HG03565 (cell line): ENCODE measurements around the gene CDK4.
"Not testable (repeated sequence)": the region's sequence is repeated elsewhere in the genome, so short reads cannot be mapped to it uniquely, and the experiment has no call there.

ENCODE experiments used
- ATAC-seq: cut with Tn5 transposase; IDR thresholded peaks from one replicate; pipeline ENCODE4 v1.9.1; 2021; ENCODE audit warnings: mild to moderate bottlenecking, moderate library complexity; ENCODE audit not compliant: unreplicated experiment

CDK4 gene

DNA sequence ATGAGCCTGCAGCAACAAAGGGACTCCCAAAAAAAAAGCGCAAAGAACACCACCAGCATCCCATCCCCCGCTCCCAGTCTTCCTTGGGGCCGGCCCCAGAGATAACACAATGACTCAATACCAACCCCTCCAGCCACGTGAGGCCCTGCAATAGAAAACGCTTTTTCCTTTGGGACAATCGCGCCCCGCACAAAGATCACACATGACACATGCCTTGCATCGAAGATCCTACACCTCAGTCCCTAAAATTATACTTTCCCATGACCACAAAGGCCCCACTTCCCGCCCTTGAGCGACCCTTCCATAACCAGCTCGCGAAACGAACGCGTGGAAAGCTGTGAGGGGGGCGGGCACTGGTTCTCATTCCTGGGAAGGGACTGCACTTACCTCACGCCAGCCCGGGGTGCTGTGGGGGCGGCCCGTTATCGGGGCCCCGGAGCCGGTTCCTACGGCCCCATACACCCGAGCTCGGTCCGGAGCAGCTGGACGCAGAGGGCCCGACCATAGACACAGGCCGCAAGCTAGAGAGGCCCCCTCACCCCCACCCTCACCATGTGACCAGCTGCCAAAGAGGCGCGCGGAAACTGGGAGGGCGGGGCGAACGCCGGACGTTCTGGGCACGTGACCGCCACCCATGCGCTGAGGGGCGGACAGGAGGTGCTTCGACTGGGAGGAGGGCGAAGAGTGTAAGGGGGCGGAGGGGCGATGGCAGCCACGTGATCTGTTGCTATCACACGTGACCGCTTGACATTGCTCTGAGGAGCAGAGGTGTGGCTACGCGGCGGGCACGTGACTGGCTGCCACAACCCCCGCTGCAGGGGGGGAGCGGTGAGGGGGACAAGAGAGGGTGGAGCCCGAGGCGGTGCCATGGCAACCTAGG, at the start of gene CDK4:
Gene CDK4 (minus strand): TSS at position 523 of the 880 bp plus-strand sequence. CDS start 593 bp downstream, outside the sequence.
- peak; percentile 60 for ATAC-seq

- no peak for ATAC-seq
Observed at GRCh38 chr12:57800965-57801364, 48.9 kb upstream of the CDK4 start.

- no peak for ATAC-seq
Observed at GRCh38 chr12:57797933-57798332, 45.8 kb upstream of the CDK4 start.

DNA sequence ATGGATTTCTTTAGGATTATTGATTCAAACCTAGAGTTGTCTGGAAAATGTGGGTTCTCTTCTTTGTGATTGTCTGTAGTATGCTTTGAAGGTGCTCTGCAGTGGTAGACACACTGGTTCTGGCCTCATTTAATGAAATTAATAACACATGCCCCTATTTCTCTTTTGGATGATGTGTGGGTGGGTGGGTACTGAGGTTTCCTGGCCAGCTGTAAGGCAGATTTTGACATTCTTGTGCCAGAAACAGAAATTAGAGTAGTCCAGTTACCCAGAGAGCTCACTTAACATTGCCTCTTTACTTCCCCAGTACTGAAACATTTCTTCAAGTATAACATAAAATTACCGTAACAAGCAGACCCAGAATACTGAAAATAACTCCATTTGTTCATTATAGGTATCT, 44.9 kb upstream of the CDK4 start:
- ATAC-seq, result no peak

DNA sequence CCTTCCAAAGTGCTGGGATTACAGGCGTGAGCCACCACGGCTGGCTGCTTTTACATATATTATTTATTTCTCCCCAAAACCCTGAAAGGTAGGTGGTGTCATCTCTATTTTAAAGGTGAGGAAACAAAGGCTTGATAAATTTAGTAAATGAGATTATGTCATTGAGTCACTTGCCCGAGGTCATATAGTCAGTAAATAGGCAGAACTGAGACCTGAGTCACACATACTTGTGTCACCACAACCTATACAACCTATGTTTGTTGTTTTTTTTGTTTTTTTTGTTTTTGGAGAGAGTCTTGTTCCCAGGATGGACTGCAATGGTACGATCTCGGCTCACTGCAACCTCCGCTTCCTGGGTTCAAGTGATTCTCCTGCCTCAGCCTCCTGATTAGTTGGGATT, 43.2 kb upstream of the CDK4 start:
- ATAC-seq, result no peak

GRCh38 chr12:57793920-57794319, 41.8 kb upstream of the CDK4 start:
- ATAC-seq, result no peak

- no peak for ATAC-seq
Observed at GRCh38 chr12:57783861-57784260, 31.8 kb upstream of the CDK4 start.

DNA sequence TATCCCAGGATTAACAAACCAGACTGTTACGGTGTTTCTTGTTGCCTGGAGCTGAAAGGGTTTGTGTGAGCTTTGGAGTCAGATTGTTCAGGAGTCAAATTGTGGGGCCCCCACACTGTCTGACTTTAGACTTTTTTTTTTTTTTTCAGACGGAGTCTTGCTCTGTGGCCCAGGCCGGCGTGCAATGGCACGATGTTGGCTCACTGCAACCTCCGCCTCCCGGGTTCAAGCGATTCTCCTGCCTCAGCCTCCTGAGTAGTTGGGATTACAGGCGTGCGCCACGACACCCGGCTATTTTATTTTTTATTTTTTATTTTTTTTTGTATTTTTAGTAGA, 31.3 kb upstream of the CDK4 start:
- no peak for ATAC-seq

DNA sequence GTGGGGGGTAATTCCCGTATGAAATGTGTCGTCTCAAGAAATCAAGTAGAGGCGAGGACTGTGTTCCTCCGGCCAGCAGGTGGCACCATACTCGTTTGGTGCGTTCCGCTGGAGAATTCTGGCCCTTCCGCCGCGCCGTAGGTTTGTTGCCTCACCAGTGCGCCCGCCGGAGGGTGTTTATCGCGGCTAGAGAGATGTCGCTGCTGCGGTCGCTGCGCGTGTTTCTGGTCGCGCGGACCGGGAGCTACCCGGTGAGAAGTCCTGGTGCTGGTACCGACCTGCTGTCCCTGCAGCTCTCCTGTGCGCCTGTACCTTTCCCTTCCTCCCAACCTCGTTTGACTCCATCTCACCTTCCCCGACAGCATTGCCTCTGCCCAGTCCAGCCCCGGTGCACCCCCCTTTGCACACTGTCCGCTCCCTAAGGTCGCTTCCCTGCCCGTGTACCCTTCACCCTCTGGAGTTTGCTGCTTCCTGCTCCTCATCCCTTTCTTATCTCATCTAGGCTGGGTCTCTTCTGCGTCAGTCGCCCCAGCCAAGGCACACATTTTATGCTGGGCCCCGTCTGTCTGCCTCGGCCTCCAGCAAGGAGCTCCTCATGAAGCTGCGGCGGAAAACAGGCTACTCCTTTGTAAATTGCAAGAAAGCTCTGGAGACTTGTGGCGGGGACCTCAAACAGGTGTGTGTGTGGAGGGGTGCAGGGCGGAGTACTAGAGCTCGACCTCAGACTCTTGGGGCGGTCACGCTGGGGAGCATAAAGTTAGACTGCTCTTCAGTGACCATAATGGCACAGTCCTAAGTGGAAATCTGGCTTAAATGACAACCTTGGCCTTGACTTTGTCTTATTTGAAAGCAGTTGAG, 30.7 kb upstream of the CDK4 start, which contains the start of gene TSFM:
Gene TSFM (plus strand): TSS at position 180 of the 858 bp plus-strand sequence. CDS start 15 bp downstream, at position 195.
- ATAC-seq, result peak; percentile 59

GRCh38 chr12:57782243-57782607, 30.1 kb upstream of the CDK4 start:
- ATAC-seq, result no peak

GRCh38 chr12:57781801-57782200, 29.7 kb upstream of the CDK4 start:
- ATAC-seq, result no peak

- no peak for ATAC-seq
Observed at GRCh38 chr12:57781244-57781643, 29.1 kb upstream of the CDK4 start.

- ATAC-seq, result no peak
Observed at GRCh38 chr12:57780284-57780897, 28.3 kb upstream of the CDK4 start.

DNA sequence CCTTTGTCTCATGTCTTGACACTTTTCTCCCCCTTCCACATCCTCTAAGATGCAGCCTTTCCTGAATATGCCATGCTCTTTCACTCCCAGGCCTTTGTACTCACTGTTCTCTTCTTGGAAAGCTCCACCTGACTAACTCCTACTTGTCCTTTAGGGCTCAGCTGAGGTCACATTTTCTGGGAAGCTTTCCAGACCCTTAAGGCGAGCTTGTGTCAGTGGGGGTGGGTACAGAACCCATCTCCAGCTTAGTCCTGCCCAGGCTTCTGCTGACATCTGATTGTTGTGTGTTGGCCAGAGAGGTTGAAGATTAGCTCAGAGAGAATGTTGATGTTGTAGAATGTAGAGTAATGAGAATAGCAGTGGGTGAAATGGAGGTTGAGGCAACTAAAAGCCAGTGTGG, 27.6 kb upstream of the CDK4 start:
- ATAC-seq, result no peak

DNA sequence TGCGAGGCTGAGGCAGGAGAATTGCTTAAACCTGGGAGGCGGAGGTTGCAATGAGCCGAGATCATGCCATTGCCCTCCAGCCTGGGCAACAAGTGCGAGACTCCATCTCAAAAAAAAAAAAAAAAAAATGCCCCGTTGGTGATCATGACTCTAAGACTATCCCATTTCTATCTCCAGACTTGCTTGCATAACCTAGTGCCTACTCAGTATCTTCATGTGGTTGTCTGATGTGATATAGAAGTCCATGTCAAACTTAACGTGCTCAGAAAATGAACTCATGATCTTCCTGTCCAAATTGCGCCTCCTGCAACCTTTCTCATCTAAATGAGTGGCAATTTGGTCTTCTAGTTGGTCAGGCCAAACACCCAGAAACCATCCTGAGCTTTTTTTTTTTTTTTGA, 25.8 kb upstream of the CDK4 start:
- ATAC-seq, result no peak

DNA sequence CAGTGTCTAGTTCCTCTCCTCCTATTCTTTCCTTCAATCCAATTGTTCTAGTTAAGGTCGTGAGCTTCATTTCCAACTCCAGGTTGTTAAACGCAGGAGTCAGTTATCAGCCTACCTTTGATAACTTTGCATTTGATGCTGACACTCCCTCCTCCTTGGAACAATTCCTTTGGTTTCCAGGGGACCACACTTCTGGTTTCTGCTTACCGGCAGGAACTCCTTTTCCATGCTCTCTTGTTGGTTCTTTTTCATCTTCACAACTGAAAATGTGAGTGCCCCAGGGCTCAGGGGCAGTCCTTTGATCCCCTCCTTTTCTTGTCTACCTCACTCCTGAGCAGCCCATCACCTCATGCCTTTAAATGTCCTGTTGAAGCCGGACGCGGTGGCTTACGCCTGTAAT, 25.3 kb upstream of the CDK4 start:
- ATAC-seq, result no peak

DNA sequence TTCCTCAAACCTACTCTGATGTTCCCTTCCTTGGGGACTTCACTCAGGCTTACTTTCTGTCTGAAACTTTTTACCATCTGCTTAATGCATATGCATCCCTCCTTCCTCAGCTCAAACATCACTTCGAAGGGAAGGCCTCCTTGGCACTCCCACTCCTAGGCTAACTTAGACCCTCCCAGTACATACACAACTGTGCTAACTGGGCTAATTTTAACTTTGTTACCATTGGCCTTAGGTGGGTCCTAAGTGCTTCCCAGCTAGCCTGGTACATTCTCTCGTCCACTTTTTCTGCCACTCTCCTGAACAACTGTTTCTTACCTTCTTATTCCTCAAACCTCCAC, 24.1 kb upstream of the CDK4 start:
- ATAC-seq, result no peak

- no peak for ATAC-seq
Observed at GRCh38 chr12:57775563-57776246, 23.6 kb upstream of the CDK4 start.

DNA sequence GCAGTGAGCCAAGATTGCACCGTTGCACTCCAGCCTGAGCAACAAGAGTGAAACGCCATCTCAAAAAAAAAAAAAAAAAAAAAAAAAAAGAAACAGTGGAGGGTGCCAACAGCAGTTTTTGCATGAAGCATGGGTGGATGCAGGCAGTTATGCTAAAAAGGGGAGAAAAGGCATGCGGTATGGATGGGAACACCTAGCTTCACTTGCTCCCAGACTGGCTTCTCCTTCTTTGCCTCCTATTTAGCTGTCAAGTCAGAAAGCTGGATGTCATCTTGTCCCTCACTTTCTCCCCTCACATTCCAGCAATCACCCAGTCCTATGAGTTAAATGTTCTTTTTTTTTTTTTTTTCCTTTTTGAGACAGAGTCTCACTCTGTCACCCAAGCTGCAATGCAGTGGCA, 22.9 kb upstream of the CDK4 start:
- no peak for ATAC-seq

GRCh38 chr12:57774634-57775033, 22.5 kb upstream of the CDK4 start:
- ATAC-seq, result not testable (repeated sequence)
